K562 (cell line): ENCODE data around the gene EFEMP2. TPM values are rescaled to one million over a fixed set of nuclear protein-coding genes. Genes with fewer than 3 reads are reported as not detected.

Experiments
- BHLHE40 ChIP-seq: IDR thresholded peaks from 2 replicates; pipeline ENCODE4 v1.6.1; 2011; ENCODE audit warnings: low read length, improper control_type of control experiment
- BMI1 ChIP-seq: fragments of 150-350 bp; IDR thresholded peaks from 2 replicates; pipeline ENCODE4 v1.6.1; 2014; ENCODE audit warnings: low read length
- CBFA2T2 ChIP-seq: fragments of 450-650 bp; conservative IDR thresholded peaks from 2 replicates; pipeline ENCODE4 v1.6.1; 2017; ENCODE audit warnings: mild to moderate bottlenecking
- FOXP1 ChIP-seq: sonication (generic); formaldehyde crosslinking; IDR thresholded peaks from 2 replicates; pipeline ENCODE4 v1.8.0; 2022; ENCODE audit warnings: mild to moderate bottlenecking, missing genetic modification reagents
- IFI16 ChIP-seq: fragments of 250-450 bp; sonication (Bioruptor Pico); IDR thresholded peaks from 2 replicates; pipeline ENCODE4 v2.1.2; 2022; ENCODE audit warnings: mild to moderate bottlenecking, inconsistent platforms
- KDM2B ChIP-seq: fragments of 250-450 bp; sonication (Bioruptor Pico); IDR thresholded peaks from 2 replicates; pipeline ENCODE4 v1.8.0; 2021; ENCODE audit warnings: mild to moderate bottlenecking, moderate library complexity
- KLF16 ChIP-seq: IDR thresholded peaks from 2 replicates; pipeline ENCODE4 v1.6.1; 2016; ENCODE audit warnings: antibody characterized with exemption
- MAZ ChIP-seq, 2 experiments: fragments of 450-650 bp in 1 of 2; sonication (generic) in 1 of 2; formaldehyde crosslinking; IDR thresholded peaks in 1 of 2; conservative IDR thresholded peaks in 1 of 2; 2 replicates each; pipeline versions ENCODE4 v1.4.0 to v1.5.0; 2020; ENCODE audit warnings: mild to moderate bottlenecking in 1 of 2, missing genetic modification reagents in 1 of 2
- MITF ChIP-seq: IDR thresholded peaks from 2 replicates; pipeline ENCODE4 v1.6.1; 2014; ENCODE audit warnings: antibody characterized with exemption
- NFRKB ChIP-seq: fragments of 450-650 bp; IDR thresholded peaks from 2 replicates; pipeline ENCODE4 v1.6.1; 2016; ENCODE audit warnings: low read depth
- NONO ChIP-seq, 2 experiments: fragments of 200-400 bp in 1 of 2; fragments of 450-650 bp in 1 of 2; formaldehyde crosslinking in 1 of 2; IDR thresholded peaks; 2 replicates each; pipeline ENCODE4 v1.6.1; 2017; ENCODE audit warnings: low read depth in 2 of 2, mild to moderate bottlenecking in 2 of 2, moderate library complexity in 2 of 2, low read length in 1 of 2
- POLR2A ChIP-seq: fragments of 450-650 bp; conservative IDR thresholded peaks from 2 replicates; pipeline ENCODE4 v1.6.1; 2016
- SAP30 ChIP-seq: fragments of 200-600 bp; sonication (generic); IDR thresholded peaks from 2 replicates; pipeline ENCODE4 v1.6.1; 2012; ENCODE audit warnings: borderline replicate concordance, low read depth, mild to moderate bottlenecking, moderate library complexity, low read length, control low read depth, inconsistent platforms; ENCODE audit not compliant: insufficient read depth, poor library complexity, severe bottlenecking
- SNRNP70 ChIP-seq: fragments of 200-400 bp; formaldehyde crosslinking; optimal IDR thresholded peaks from 2 replicates; pipeline ENCODE3; 2017; ENCODE audit warnings: low read depth, low read length
- STAT5B ChIP-seq: fragments of 250-450 bp; sonication (Bioruptor Pico); IDR thresholded peaks from 2 replicates; pipeline ENCODE4 v1.8.0; 2021; ENCODE audit warnings: mild to moderate bottlenecking, inconsistent platforms
- TOE1 ChIP-seq, 2 experiments: fragments of 450-650 bp in 1 of 2; sonication (generic) in 1 of 2; formaldehyde crosslinking in 1 of 2; IDR thresholded peaks; 2 replicates each; pipeline versions ENCODE4 v1.7.1 to v1.8.0; 2016 to 2022; ENCODE audit warnings: borderline replicate concordance in 2 of 2, mild to moderate bottlenecking in 2 of 2, antibody characterized with exemption in 1 of 2, inconsistent platforms in 1 of 2, low read depth in 1 of 2, missing genetic modification reagents in 1 of 2, moderate library complexity in 1 of 2
- YY1 ChIP-seq, 3 experiments: IDR thresholded peaks; 2 replicates each; pipeline ENCODE4 v1.6.1; 2011; ENCODE audit warnings: low read length in 2 of 3, mild to moderate bottlenecking in 2 of 3, moderate library complexity in 2 of 3, borderline replicate concordance in 1 of 3, control low read depth in 1 of 3, low read depth in 1 of 3; ENCODE audit not compliant: insufficient read depth in 3 of 3, insufficient replicate concordance in 2 of 3, control insufficient read depth in 1 of 3, insufficient read length in 1 of 3; ENCODE audit errors: extremely low read depth in 1 of 3
- ZBTB7A ChIP-seq: IDR thresholded peaks from 2 replicates; pipeline ENCODE4 v1.6.1; 2011; ENCODE audit warnings: low read depth, mild to moderate bottlenecking, low read length, moderate library complexity, borderline replicate concordance; ENCODE audit not compliant: control insufficient read depth
- ZFP30 ChIP-seq: fragments of 250-450 bp; sonication (Bioruptor Pico); IDR thresholded peaks from 2 replicates; pipeline ENCODE4 v1.8.0; 2022; ENCODE audit warnings: moderate library complexity, mild to moderate bottlenecking, inconsistent platforms, borderline replicate concordance
- ZNF592 ChIP-seq: fragments of 450-650 bp; IDR thresholded peaks from 2 replicates; pipeline ENCODE4 v1.6.1; 2017; ENCODE audit warnings: antibody characterized with exemption, mild to moderate bottlenecking
- polyA plus RNA-seq, 8 experiments: library from polyadenylated mRNA; depleted of rRNA in 4 of 8; stranded (reverse) in 5 of 8; unstranded in 3 of 8; fragments of >200 nt; fragmentation: Nextera tagmentation in 2 of 8; fragmentation: Illumina TruSeq in 1 of 8; extraction: Ambion mirVana in 2 of 8; extraction: Trizol in 1 of 8; gene quantifications; 2 replicates each; pipeline versions ENCODE4 v1.2.1 to v1.2.3, GENCODE V29; 2011 to 2014; ENCODE audit warnings: inconsistent platforms in 1 of 8, missing spikeins in 1 of 8
- total RNA-seq, 7 experiments: library from RNA; depleted of rRNA in 6 of 7; stranded (reverse); fragments of >200 nt in 6 of 7; fragmentation: Illumina TruSeq in 2 of 7; extraction: Trizol in 2 of 7; gene quantifications; 2 replicates each; pipeline versions ENCODE4 v1.2.1 to v1.2.3, GENCODE V29; 2011 to 2021; ENCODE audit warnings: low replicate concordance in 1 of 7

The EFEMP2 gene
- total and polyA plus RNA-seq, 9 of the 15 experiments (the other 6 are each of a cell fraction or from before 2014, with no cell fraction given), result 0.07 to 2.9 (median 0.69) TPM; not detected in 1

GRCh38 chr11:65899356-65900124, 26.9 kb upstream of the EFEMP2 start (continued):
- peak; percentile 95 for TF ChIP-seq ZNF592
- TF ChIP-seq ZFP30 (CRISPR knock-in tag), result no peak
- TF ChIP-seq STAT5B, result no peak
- peak in 2 of 3 experiments; percentile 27 to 36 for TF ChIP-seq YY1 (IDR thresholded peaks at IDR 0.05; ENCODE audit: borderline replicate concordance in 1 of 3, control insufficient read depth in 1 of 3, extremely low read depth in 1 of 3, insufficient read depth in 3 of 3, insufficient read length in 1 of 3, insufficient replicate concordance in 2 of 3, low read depth in 1 of 3, low read length in 2 of 3)
- TF ChIP-seq POLR2A, result peak; percentile 62
- TF ChIP-seq SNRNP70, result peak; percentile 79
- no peak for TF ChIP-seq IFI16 (CRISPR knock-in tag)
- no peak for TF ChIP-seq CBFA2T2
- TF ChIP-seq NONO (IDR thresholded peaks at IDR 0.05; ENCODE audit: low read depth in 2 of 2, low read length in 1 of 2), result peak in 1 of 2 experiments; percentile 70; a peak in 3 of 4 replicates
- no peak; the same call in 1 of the 2 replicates for TF ChIP-seq MITF
- TF ChIP-seq TOE1 (IDR thresholded peaks at IDR 0.05; ENCODE audit: borderline replicate concordance), result peak; percentile 69; the same call in 1 of the 2 replicates
- peak; percentile 25; the same call in 1 of the 2 replicates for TF ChIP-seq TOE1 (CRISPR knock-in tag; IDR thresholded peaks at IDR 0.05; ENCODE audit: borderline replicate concordance, low read depth)
- peak; percentile 96 for TF ChIP-seq ZBTB7A
- peak; percentile 80 to 87 for TF ChIP-seq MAZ (CRISPR knock-in tag; conservative IDR thresholded peaks at IDR 0.05 in 1 of 2, IDR thresholded peaks at IDR 0.05 in 1 of 2)
- TF ChIP-seq NFRKB, result peak; percentile 91
- peak; percentile 95 for TF ChIP-seq BHLHE40
- TF ChIP-seq BMI1, result no peak
- 0 out of 2 replicates have a peak, but pooled peaks have one; percentile 82 for TF ChIP-seq KDM2B (CRISPR knock-in tag)
- TF ChIP-seq KLF16, result no peak
- TF ChIP-seq FOXP1 (CRISPR knock-in tag), result peak; percentile 89
- peak; percentile 85 for TF ChIP-seq SAP30
